Testis (tissue), 3 donors: ENCODE data around the gene SLC26A11. TPM values are rescaled to one million over a fixed set of nuclear protein-coding genes. Genes with fewer than 3 reads are reported as not detected.

Experiments
- DNase-seq: peaks from one replicate; pipeline ENCODE4 v3.0.0-alpha.2; 2019
- H3K27ac ChIP-seq, 2 donors: fragments of 200-600 bp; sonication (generic); one replicate each; pipeline ENCODE4 v1.5.1; 2019
- H3K27me3 ChIP-seq: fragments of 200-600 bp; sonication (generic); one replicate; pipeline ENCODE4 v1.5.1; 2019
- H3K36me3 ChIP-seq: fragments of 200-600 bp; sonication (generic); one replicate; pipeline ENCODE4 v1.5.1; 2017; ENCODE audit warnings: low read depth; ENCODE audit errors: missing control alignments
- H3K4me1 ChIP-seq: fragments of 200-600 bp; sonication (generic); one replicate; pipeline ENCODE4 v1.5.1; 2019
- H3K4me3 ChIP-seq, 2 donors: fragments of 200-600 bp; sonication (generic); one replicate each; pipeline ENCODE4 v1.5.1; 2017 to 2019
- H3K9me3 ChIP-seq: fragments of 200-600 bp; sonication (generic); one replicate; pipeline ENCODE4 v1.5.1; 2017
- CTCF ChIP-seq, 3 experiments: fragments of 450-650 bp in 2 of 3; fragments of 200-600 bp in 1 of 3; sonication (generic) in 1 of 3; IDR thresholded peaks; one replicate each; pipeline ENCODE4 v1.5.1; 2016 to 2019; ENCODE audit warnings: antibody characterized with exemption in 3 of 3, mild to moderate bottlenecking in 2 of 3, moderate library complexity in 1 of 3
- POLR2A ChIP-seq: fragments of 450-650 bp; IDR thresholded peaks from one replicate; pipeline ENCODE4 v1.6.1; 2017; ENCODE audit warnings: antibody characterized with exemption, mild to moderate bottlenecking, moderate library complexity
- WGBS, 2 donors: methylation state at CpG; one replicate each; pipeline ENCODE4 v1.1.5; 2018; 5-methylcytosine and 5-hydroxymethylcytosine counted together
- intact Hi-C: fragments of 100-400 bp; cut with DNase I; formaldehyde crosslinking; loops from one replicate; pipeline ENCODE4 v1.15.1; 2023; ENCODE audit warnings: low total_unique reads
- polyA plus RNA-seq: library from polyadenylated mRNA; stranded (reverse); fragments of 350-450 nt; fragmentation: Illumina TruSeq; extraction: RNeasy Lipid Tissue Mini Kit (QIAGEN cat#74804); gene quantifications from one replicate; pipeline ENCODE4 v1.2.3, GENCODE V29; 2014; ENCODE audit warnings: low read depth, low replicate concordance; ENCODE audit not compliant: insufficient read depth
- total RNA-seq, 2 donors: library from RNA; depleted of rRNA; stranded (reverse); fragments of >200 nt; gene quantifications; one replicate each; pipeline ENCODE4 v1.2.3, GENCODE V29; 2016

Gene SLC26A11
- total and polyA plus RNA-seq, 3 donors from 2014 or later = 8.4 to 19.0 (median 16.9) TPM

GRCh38 chr17:80185968-80186367 lies 34.3 kb upstream of the SLC26A11 start:
- peaks cover 3% of the 10 kb centered on the region for H3K4me1 ChIP-seq
- TF ChIP-seq POLR2A = no peak
- TF ChIP-seq CTCF (IDR thresholded peaks at IDR 0.05) = no peak
- no peaks in the 10 kb centered on the region for H3K36me3 ChIP-seq
- no peaks in the 10 kb centered on the region for H3K9me3 ChIP-seq
- DNase-seq = no peak
- 86 to 91% methylated on average over 6 to 9 of the region's 9 CpGs for WGBS, 2 donors
- no peaks in the 10 kb centered on the region for H3K27me3 ChIP-seq
- intact Hi-C loops = no loop called here
- H3K4me3 ChIP-seq = no peak overlapping the region
- H3K27ac ChIP-seq = no peak overlapping the region

DNA sequence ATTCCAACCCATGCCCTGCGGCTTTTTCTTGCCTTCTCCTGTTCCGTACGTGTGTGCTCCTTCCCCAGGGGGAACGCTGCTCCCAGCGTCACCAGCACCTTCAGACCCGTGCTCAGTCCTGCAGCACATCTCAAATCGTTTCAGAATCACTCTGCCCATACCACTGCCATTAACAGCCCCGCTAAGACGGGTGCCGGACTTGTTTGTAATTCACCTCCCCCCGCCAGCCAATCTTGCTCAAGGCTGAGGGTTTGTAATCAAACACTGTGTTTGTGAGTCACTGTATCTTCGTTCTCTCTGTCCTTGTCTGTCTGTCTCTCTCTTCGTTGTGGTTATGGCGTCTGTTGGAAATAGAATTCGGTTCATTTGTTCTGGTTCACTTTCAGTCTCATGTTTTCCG lies 33.1 kb upstream of the SLC26A11 start:
- Histone ChIP-seq H3K9me3 (no peaks in the 10 kb centered on the region), H3K4me1 (peaks cover 3% of the 10 kb centered on the region), H3K27me3 (no peaks in the 10 kb centered on the region), H3K4me3 (no peak overlapping the region), H3K36me3 (no peaks in the 10 kb centered on the region), H3K27ac (no peak overlapping the region)
- intact Hi-C loops = no loop called here
- 81 to 85% methylated on average over 16 of the region's 16 CpGs for WGBS, 2 donors
- TF ChIP-seq CTCF (IDR thresholded peaks at IDR 0.05) = no peak
- no peak for TF ChIP-seq POLR2A
- DNase-seq = no peak

DNA sequence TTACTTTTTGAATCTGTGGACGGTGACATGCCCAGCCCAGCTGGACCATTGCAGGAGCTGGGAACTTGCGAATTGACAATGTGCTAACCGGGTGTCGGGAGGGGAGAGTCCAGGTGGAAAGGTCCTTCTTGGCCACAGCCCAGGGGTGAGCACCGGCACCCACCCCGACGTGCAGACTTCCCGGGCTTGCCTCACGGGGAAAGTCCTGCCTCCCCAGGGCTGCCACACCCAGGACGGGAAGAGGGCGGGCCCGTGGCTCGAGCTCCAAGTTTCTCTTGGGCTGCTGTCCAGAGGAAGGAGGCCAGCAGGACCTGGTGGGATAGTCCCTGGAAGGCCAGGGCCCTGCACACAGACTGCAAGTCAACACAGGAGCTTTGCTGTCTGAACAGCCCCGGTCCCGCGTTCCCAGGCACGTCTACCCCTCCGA lies 32.7 kb upstream of the SLC26A11 start:
- peaks cover 3% of the 10 kb centered on the region for H3K4me1 ChIP-seq
- H3K4me3 ChIP-seq = no peak overlapping the region
- no peak overlapping the region for H3K27ac ChIP-seq
- no peaks in the 10 kb centered on the region for H3K9me3 ChIP-seq
- no peaks in the 10 kb centered on the region for H3K36me3 ChIP-seq
- 51 to 63% methylated on average over 9 to 18 of the region's 18 CpGs for WGBS, 2 donors
- TF ChIP-seq CTCF (IDR thresholded peaks at IDR 0.05) = no peak
- TF ChIP-seq POLR2A = no peak
- H3K27me3 ChIP-seq = no peaks in the 10 kb centered on the region
- peak; percentile 58 for DNase-seq
- intact Hi-C loops = no loop called here

- H3K9me3 ChIP-seq = no peaks in the 10 kb centered on the region
- H3K4me1 ChIP-seq = peaks cover 3% of the 10 kb centered on the region
- DNase-seq = no peak
- WGBS, 2 donors = 76 to 91% methylated on average over 11 to 23 of the region's 23 CpGs
- intact Hi-C loops = no loop called here
- TF ChIP-seq POLR2A (no peak), CTCF (IDR thresholded peaks at IDR 0.05) (no peak)
- no peak overlapping the region for H3K4me3 ChIP-seq
- H3K36me3 ChIP-seq = no peaks in the 10 kb centered on the region
- H3K27ac ChIP-seq = no peak overlapping the region
- no peaks in the 10 kb centered on the region for H3K27me3 ChIP-seq
Observed at GRCh38 chr17:80189611-80190010, 30.6 kb upstream of the SLC26A11 start.

GRCh38 chr17:80190716-80191115 lies 29.5 kb upstream of the SLC26A11 start:
- no peak overlapping the region for H3K4me3 ChIP-seq
- intact Hi-C loops = no loop called here
- no peaks in the 10 kb centered on the region for H3K36me3 ChIP-seq
- H3K27me3 ChIP-seq = no peaks in the 10 kb centered on the region
- TF ChIP-seq CTCF (IDR thresholded peaks at IDR 0.05) (no peak), POLR2A (no peak)
- 93 to 98% methylated on average over 10 of the region's 10 CpGs for WGBS, 2 donors
- no peak for DNase-seq
- H3K4me1 ChIP-seq = peaks cover 3% of the 10 kb centered on the region
- no peaks in the 10 kb centered on the region for H3K9me3 ChIP-seq
- no peak overlapping the region for H3K27ac ChIP-seq
